ENCODE measurements around the gene GLOD5. TPM values are rescaled to one million over a fixed set of nuclear protein-coding genes. Genes with fewer than 3 reads are reported as not detected.

GLOD5 gene
- total RNA-seq, 1 donor from 2014 or later, result not detected

DNA sequence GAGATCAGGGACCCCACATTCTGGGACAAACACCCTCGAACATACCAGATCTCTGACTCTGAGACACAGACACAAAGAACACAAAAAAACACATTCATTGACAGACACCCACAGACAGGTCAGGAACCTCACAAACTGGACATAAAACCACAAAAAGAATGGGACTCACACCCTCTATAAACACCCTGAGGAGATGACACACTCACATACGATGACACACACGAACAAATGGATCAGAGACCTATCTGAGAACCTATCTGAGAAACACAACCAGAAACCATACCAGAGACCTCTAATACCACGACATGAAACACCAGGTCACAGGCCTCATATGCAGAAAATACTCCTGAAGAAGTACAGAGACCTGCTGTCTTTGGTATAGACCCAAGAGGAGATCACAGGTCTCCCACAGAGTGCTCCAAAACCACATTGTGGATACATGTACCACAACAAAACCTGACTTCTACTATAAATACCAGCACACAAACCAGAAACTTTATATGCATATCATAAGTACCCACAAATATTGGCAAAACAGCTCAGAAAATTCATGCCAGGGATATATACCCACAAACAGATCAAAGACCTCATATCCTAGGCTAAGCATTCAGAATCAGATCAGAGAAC lies 45.6 kb upstream of the GLOD5 start:
- DNase-seq, result no peak

DNA sequence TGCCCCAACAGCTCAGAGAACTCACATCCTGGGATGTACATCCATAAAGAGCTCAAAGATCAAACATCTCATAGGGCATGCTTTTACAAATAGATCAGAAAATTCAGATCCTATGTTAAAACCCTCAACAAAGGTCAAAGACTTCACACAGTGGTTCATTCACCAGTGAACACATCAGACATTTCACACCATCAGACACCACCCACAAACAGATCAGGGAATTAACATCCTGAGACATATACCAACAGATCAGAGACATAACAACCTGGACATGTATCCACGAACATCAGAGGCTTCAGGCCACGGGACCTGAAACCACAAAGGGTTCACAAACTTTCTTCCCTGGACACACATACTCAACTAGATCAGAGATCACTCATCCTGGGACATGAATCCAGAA lies 41.6 kb upstream of the GLOD5 start:
- ChIA-PET POLR2A (no interaction called here), CTCF (no interaction called here)
- intact Hi-C loops (cut with micrococcal nuclease), result no loop called here
- Mint-ChIP-seq H3K27me3 (no peaks in the 10 kb centered on the region), H3K36me3 (ENCODE audit: low read depth) (no peaks in the 10 kb centered on the region), H3K9me3 (no peaks in the 10 kb centered on the region), H3K27ac (no peak overlapping the region), H3K4me3 (no peak overlapping the region), H3K4me1 (no peaks in the 10 kb centered on the region)
- DNase-seq (no peak), ATAC-seq (ENCODE audit: low read depth) (no peak)
- TF ChIP-seq, protein P1, sequence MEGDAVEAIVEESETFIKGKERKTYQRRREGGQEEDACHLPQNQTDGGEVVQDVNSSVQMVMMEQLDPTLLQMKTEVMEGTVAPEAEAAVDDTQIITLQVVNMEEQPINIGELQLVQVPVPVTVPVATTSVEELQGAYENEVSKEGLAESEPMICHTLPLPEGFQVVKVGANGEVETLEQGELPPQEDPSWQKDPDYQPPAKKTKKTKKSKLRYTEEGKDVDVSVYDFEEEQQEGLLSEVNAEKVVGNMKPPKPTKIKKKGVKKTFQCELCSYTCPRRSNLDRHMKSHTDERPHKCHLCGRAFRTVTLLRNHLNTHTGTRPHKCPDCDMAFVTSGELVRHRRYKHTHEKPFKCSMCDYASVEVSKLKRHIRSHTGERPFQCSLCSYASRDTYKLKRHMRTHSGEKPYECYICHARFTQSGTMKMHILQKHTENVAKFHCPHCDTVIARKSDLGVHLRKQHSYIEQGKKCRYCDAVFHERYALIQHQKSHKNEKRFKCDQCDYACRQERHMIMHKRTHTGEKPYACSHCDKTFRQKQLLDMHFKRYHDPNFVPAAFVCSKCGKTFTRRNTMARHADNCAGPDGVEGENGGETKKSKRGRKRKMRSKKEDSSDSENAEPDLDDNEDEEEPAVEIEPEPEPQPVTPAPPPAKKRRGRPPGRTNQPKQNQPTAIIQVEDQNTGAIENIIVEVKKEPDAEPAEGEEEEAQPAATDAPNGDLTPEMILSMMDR (IDR thresholded peaks at IDR 0.05), result no peak

More for the DNA sequence above, 45.6 kb upstream of the GLOD5 start:
- CTCF ChIA-PET, result no interaction called here
- TF ChIP-seq, protein P1 (IDR thresholded peaks at IDR 0.05), result no peak
- no peak for ATAC-seq (ENCODE audit: low read depth)
- H3K27ac Mint-ChIP-seq, result no peak overlapping the region
- intact Hi-C loops (cut with micrococcal nuclease), result no loop called here
- no peaks in the 10 kb centered on the region for H3K27me3 Mint-ChIP-seq
- no peaks in the 10 kb centered on the region for H3K36me3 Mint-ChIP-seq (ENCODE audit: low read depth)
- H3K4me3 Mint-ChIP-seq, result no peak overlapping the region
- POLR2A ChIA-PET, result no interaction called here
- no peaks in the 10 kb centered on the region for H3K4me1 Mint-ChIP-seq
- no peaks in the 10 kb centered on the region for H3K9me3 Mint-ChIP-seq

DNA sequence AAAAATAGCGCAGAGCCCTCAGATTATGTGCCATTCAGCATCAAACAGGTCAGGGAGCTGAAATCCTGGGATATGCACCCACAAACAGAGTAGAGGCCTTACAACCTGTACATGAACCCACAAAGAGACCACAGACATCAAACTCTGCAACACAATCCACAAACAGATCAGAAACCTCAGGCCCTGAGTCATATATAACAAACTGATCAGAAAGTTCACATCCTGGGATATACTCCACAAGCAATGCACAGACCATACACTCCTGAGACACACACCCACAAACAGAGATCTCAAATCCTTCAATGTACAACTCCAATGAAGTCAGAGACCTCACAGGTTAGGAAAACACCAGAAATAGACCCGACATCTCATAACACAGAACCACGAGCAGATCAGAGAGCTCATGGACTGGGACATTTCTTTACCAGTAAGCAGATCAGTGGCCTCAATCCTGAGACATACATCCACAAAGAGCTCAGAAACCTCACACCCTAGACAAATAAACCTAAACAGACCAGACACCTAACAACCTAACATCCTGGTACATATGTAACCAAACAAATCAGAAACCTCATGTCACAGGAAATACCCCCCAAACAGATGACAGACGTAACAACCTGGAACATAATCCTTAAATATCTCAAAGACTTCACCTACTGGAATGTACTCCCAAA lies 40.8 kb upstream of the GLOD5 start:
- H3K4me1 Mint-ChIP-seq, result no peaks in the 10 kb centered on the region
- no peaks in the 10 kb centered on the region for H3K9me3 Mint-ChIP-seq
- intact Hi-C loops (cut with micrococcal nuclease), result no loop called here

DNA sequence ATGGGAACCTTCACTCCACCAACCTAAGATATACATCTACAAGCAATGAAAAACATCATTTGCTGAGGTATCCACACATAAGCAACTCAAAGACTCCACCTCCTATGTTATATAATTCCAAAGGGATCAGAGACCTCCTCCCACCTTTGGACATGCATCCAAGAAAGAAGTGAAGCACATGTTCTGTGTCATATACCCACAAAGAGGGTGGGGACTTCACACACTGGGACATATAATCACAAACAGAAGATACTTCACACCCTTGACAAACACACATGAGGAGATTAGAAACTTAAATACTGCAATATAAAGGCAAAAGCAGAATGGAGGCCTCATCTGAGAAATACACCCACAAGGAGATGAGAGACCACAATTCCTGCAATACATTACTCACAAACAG lies 39.6 kb upstream of the GLOD5 start:
- H3K4me3 Mint-ChIP-seq, result no peak overlapping the region

More for the DNA sequence above, 40.8 kb upstream of the GLOD5 start:
- CTCF ChIA-PET, result no interaction called here
- TF ChIP-seq, protein P1 (IDR thresholded peaks at IDR 0.05), result no peak
- no peak overlapping the region for H3K4me3 Mint-ChIP-seq
- POLR2A ChIA-PET, result no interaction called here
- DNase-seq (no peak), ATAC-seq (ENCODE audit: low read depth) (no peak)
- H3K27me3 Mint-ChIP-seq, result no peaks in the 10 kb centered on the region
- no peak overlapping the region for H3K27ac Mint-ChIP-seq
- H3K36me3 Mint-ChIP-seq (ENCODE audit: low read depth), result no peaks in the 10 kb centered on the region

DNA sequence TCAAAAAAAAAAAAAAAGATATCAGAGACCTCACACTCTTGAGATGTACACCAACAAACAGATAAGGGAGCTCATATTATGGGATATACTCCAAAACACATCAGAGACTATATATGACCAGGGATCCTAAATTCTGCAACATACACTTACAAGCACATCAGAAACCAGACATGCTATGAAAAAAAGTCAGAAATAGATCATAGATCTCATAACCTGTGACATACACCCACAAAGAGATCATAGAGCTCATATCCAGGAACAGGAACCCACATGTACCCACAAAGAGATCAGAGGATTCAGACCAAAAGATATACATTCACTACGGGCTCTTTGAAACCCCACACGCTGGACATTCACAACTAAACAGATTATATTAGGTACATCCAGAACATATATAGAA lies 35.0 kb upstream of the GLOD5 start:
- Mint-ChIP-seq H3K27me3 (no peaks in the 10 kb centered on the region), H3K27ac (no peak overlapping the region), H3K36me3 (ENCODE audit: low read depth) (no peaks in the 10 kb centered on the region), H3K4me1 (no peaks in the 10 kb centered on the region), H3K4me3 (no peak overlapping the region), H3K9me3 (no peaks in the 10 kb centered on the region)
- intact Hi-C loops (cut with micrococcal nuclease), result no loop called here
- ATAC-seq (ENCODE audit: low read depth), result no peak
- TF ChIP-seq, protein P1 (IDR thresholded peaks at IDR 0.05), result no peak
- no peak for DNase-seq
- POLR2A ChIA-PET, result no interaction called here
- CTCF ChIA-PET, result no interaction called here

More for the DNA sequence above, 39.6 kb upstream of the GLOD5 start:
- Mint-ChIP-seq H3K4me1 (no peaks in the 10 kb centered on the region), H3K9me3 (no peaks in the 10 kb centered on the region), H3K27ac (no peak overlapping the region), H3K36me3 (ENCODE audit: low read depth) (no peaks in the 10 kb centered on the region), H3K27me3 (no peaks in the 10 kb centered on the region)
- DNase-seq (no peak), ATAC-seq (ENCODE audit: low read depth) (no peak)
- intact Hi-C loops (cut with micrococcal nuclease), result no loop called here
- ChIA-PET POLR2A (no interaction called here), CTCF (no interaction called here)
- TF ChIP-seq, protein P1 (IDR thresholded peaks at IDR 0.05), result no peak
